ENCODE measurements around the gene BTBD19.

The BTBD19 gene

GRCh38 chr1:44855742-44856141 is 47.4 kb downstream of the BTBD19 start:
- DNase-seq (ENCODE audit: low read depth), result no peak

- no peak for DNase-seq (ENCODE audit: low read depth)
These were observed 49.1 kb downstream of the BTBD19 start for GRCh38 chr1:44857446-44857845.

GRCh38 chr1:44860331-44860730 is 52.0 kb downstream of the BTBD19 start:
- DNase-seq (ENCODE audit: low read depth), result no peak

GRCh38 chr1:44860891-44861425 is 52.6 kb downstream of the BTBD19 start:
- no peak for DNase-seq (ENCODE audit: low read depth)

GRCh38 chr1:44862829-44863401 is 54.6 kb downstream of the BTBD19 start:
- no peak for DNase-seq (ENCODE audit: low read depth)

Measured in activated T-cell treated with anti-CD3 and anti-CD28 coated beads for 48 hours (primary cell).